ENCODE measurements around the gene LGALS7B.
"Not testable (repeated sequence)": the region's sequence is repeated elsewhere in the genome, so short reads cannot be mapped to it uniquely, and the experiment has no call there.

LGALS7B gene

GRCh38 chr19:38760805-38761517 is 28.0 kb upstream of the LGALS7B start:
- not testable (repeated sequence) for H3K27me3 Mint-ChIP-seq; DNase-seq; H3K4me1 Mint-ChIP-seq; H3K36me3 Mint-ChIP-seq (ENCODE audit: low read depth); H3K4me3 Mint-ChIP-seq; H3K27ac Mint-ChIP-seq; ATAC-seq; H3K9me3 Mint-ChIP-seq

GRCh38 chr19:38761884-38762389 is 27.1 kb upstream of the LGALS7B start:
- not testable (repeated sequence) for DNase-seq, H3K27me3 Mint-ChIP-seq

GRCh38 chr19:38763795-38764220 is 25.2 kb upstream of the LGALS7B start:
- no peaks in the 10 kb centered on the region for H3K36me3 Mint-ChIP-seq (ENCODE audit: low read depth)
- H3K9me3 Mint-ChIP-seq = no peaks in the 10 kb centered on the region
- no peaks in the 10 kb centered on the region for H3K27me3 Mint-ChIP-seq
- ATAC-seq = no peak
- H3K4me3 Mint-ChIP-seq = no peak overlapping the region
- no peak overlapping the region for H3K27ac Mint-ChIP-seq
- DNase-seq = no peak
- no peaks in the 10 kb centered on the region for H3K4me1 Mint-ChIP-seq

More at GRCh38 chr19:38761884-38762389, 27.1 kb upstream of the LGALS7B start:
- H3K9me3 Mint-ChIP-seq; ATAC-seq; H3K27ac Mint-ChIP-seq; H3K4me1 Mint-ChIP-seq; H3K4me3 Mint-ChIP-seq; H3K36me3 Mint-ChIP-seq (ENCODE audit: low read depth): not testable (repeated sequence)

GRCh38 chr19:38765214-38765613 is 23.8 kb upstream of the LGALS7B start:
- H3K27me3 Mint-ChIP-seq = no peaks in the 10 kb centered on the region
- DNase-seq (no peak), ATAC-seq (no peak)
- no peaks in the 10 kb centered on the region for H3K36me3 Mint-ChIP-seq (ENCODE audit: low read depth)
- H3K4me3 Mint-ChIP-seq = no peak overlapping the region
- no peaks in the 10 kb centered on the region for H3K9me3 Mint-ChIP-seq
- H3K4me1 Mint-ChIP-seq = peaks cover 5% of the 10 kb centered on the region
- no peak overlapping the region for H3K27ac Mint-ChIP-seq

GRCh38 chr19:38766276-38767047 is 22.5 kb upstream of the LGALS7B start:
- no peak overlapping the region for H3K27ac Mint-ChIP-seq
- DNase-seq (no peak), ATAC-seq (no peak)
- no peaks in the 10 kb centered on the region for H3K36me3 Mint-ChIP-seq (ENCODE audit: low read depth)
- no peaks in the 10 kb centered on the region for H3K27me3 Mint-ChIP-seq
- no peaks in the 10 kb centered on the region for H3K9me3 Mint-ChIP-seq
- H3K4me3 Mint-ChIP-seq = no peak overlapping the region
- peaks cover 5% of the 10 kb centered on the region for H3K4me1 Mint-ChIP-seq

- DNase-seq (peak; percentile 91), ATAC-seq (peak; percentile 82)
- Mint-ChIP-seq H3K27me3 (no peaks in the 10 kb centered on the region), H3K36me3 (ENCODE audit: low read depth) (no peaks in the 10 kb centered on the region), H3K4me3 (no peak overlapping the region), H3K9me3 (no peaks in the 10 kb centered on the region), H3K27ac (no peak overlapping the region), H3K4me1 (peaks cover 5% of the 10 kb centered on the region)
Observed at GRCh38 chr19:38769635-38770211, 19.3 kb upstream of the LGALS7B start.

GRCh38 chr19:38770228-38770948 is 18.6 kb upstream of the LGALS7B start:
- not testable (repeated sequence) for H3K27me3 Mint-ChIP-seq; H3K27ac Mint-ChIP-seq; H3K36me3 Mint-ChIP-seq (ENCODE audit: low read depth); H3K4me3 Mint-ChIP-seq; DNase-seq; H3K4me1 Mint-ChIP-seq; H3K9me3 Mint-ChIP-seq
- peak; percentile 11 for ATAC-seq

- not testable (repeated sequence) for H3K9me3 Mint-ChIP-seq; DNase-seq; H3K36me3 Mint-ChIP-seq (ENCODE audit: low read depth); H3K4me3 Mint-ChIP-seq; H3K27me3 Mint-ChIP-seq; H3K27ac Mint-ChIP-seq; H3K4me1 Mint-ChIP-seq
- peak; percentile 82 for ATAC-seq
Observed at GRCh38 chr19:38770949-38771275, 18.1 kb upstream of the LGALS7B start.

GRCh38 chr19:38771569-38771968 is 17.4 kb upstream of the LGALS7B start:
- not testable (repeated sequence) for DNase-seq; ATAC-seq; H3K9me3 Mint-ChIP-seq; H3K4me3 Mint-ChIP-seq; H3K36me3 Mint-ChIP-seq (ENCODE audit: low read depth); H3K4me1 Mint-ChIP-seq; H3K27me3 Mint-ChIP-seq; H3K27ac Mint-ChIP-seq

- peaks cover 5% of the 10 kb centered on the region for H3K4me1 Mint-ChIP-seq
- DNase-seq (no peak), ATAC-seq (no peak)
- no peak within 1 kb of the TSS for H3K27ac Mint-ChIP-seq
- no peak within 1 kb of the TSS for H3K4me3 Mint-ChIP-seq
- no peaks in the 10 kb centered on the region for H3K36me3 Mint-ChIP-seq (ENCODE audit: low read depth)
- H3K27me3 Mint-ChIP-seq = no peaks in the 10 kb centered on the region
- H3K9me3 Mint-ChIP-seq = no peaks in the 10 kb centered on the region
Observed at GRCh38 chr19:38773469-38774177, 15.4 kb upstream of the LGALS7B start, which contains the start of gene LGALS7. LGALS7 (minus strand) TSS chr19:38773517; CDS start chr19:38773492, 25 bp downstream.

GRCh38 chr19:38774181-38774950 is 14.6 kb upstream of the LGALS7B start:
- DNase-seq = no peak
- peaks cover 3% of the 10 kb centered on the region for H3K4me1 Mint-ChIP-seq
- no peak overlapping the region for H3K4me3 Mint-ChIP-seq
- peaks cover 2% of the 10 kb centered on the region for H3K27me3 Mint-ChIP-seq
- H3K36me3 Mint-ChIP-seq (ENCODE audit: low read depth) = no peaks in the 10 kb centered on the region
- H3K27ac Mint-ChIP-seq = no peak overlapping the region
- no peaks in the 10 kb centered on the region for H3K9me3 Mint-ChIP-seq
- ATAC-seq = no peak

GRCh38 chr19:38778733-38779132 is 10.3 kb upstream of the LGALS7B start:
- no peak overlapping the region for H3K27ac Mint-ChIP-seq
- H3K36me3 Mint-ChIP-seq (ENCODE audit: low read depth) = no peaks in the 10 kb centered on the region

GRCh38 chr19:38780443-38780842 is 8.6 kb upstream of the LGALS7B start:
- Mint-ChIP-seq H3K4me1 (peaks cover 2% of the 10 kb centered on the region), H3K27me3 (peaks cover 7% of the 10 kb centered on the region), H3K4me3 (no peak overlapping the region), H3K27ac (no peak overlapping the region), H3K9me3 (no peaks in the 10 kb centered on the region), H3K36me3 (ENCODE audit: low read depth) (no peaks in the 10 kb centered on the region)
- DNase-seq (no peak), ATAC-seq (no peak)

More at GRCh38 chr19:38778733-38779132, 10.3 kb upstream of the LGALS7B start:
- no peak for ATAC-seq
- Mint-ChIP-seq H3K4me1 (no peaks in the 10 kb centered on the region), H3K4me3 (no peak overlapping the region), H3K27me3 (peaks cover 7% of the 10 kb centered on the region), H3K9me3 (no peaks in the 10 kb centered on the region)
- DNase-seq = no peak

All from activated naive CD8-positive, alpha-beta T cell treated with anti-CD3 and anti-CD28 coated beads, Interleukin-2, amount 50 U/mL, for 24 hours (primary cell).